CD4-positive, alpha-beta T cell (primary cell): ENCODE data around the gene ARID1A. TPM values are rescaled to one million over a fixed set of nuclear protein-coding genes. Genes with fewer than 3 reads are reported as not detected.

Experiments
- ATAC-seq: fragments of 200-7000 bp; cut with Tn5 transposase; one replicate; pipeline ENCODE4 v1.10.0; 2022; ENCODE audit warnings: mild to moderate bottlenecking; ENCODE audit not compliant: poor library complexity
- CTCF ChIA-PET: fragments of 350-600 bp; sonication (Branson Sonifier 250); formaldehyde crosslinking; loops from one replicate; lab custom pipeline; 2021; ENCODE audit warnings: antibody characterized with exemption, inconsistent platforms; lab: Charles Lee
- POLR2A ChIA-PET: fragments of 350-600 bp; sonication (Branson Sonifier 250); formaldehyde crosslinking; loops from one replicate; lab custom pipeline; 2021; ENCODE audit warnings: antibody characterized with exemption, inconsistent platforms; lab: Charles Lee
- DNase-seq, 14 experiments: peaks; one replicate each; pipeline ENCODE4 v3.0.0-alpha.2; 2013 to 2020; ENCODE audit warnings: mixed read lengths in 2 of 14
- H3K27ac ChIP-seq, 2 donors: one replicate each; pipeline versions ENCODE4 v1.5.1 to v1.7.0; 2013; ENCODE audit warnings: low read length in 2 of 2, low read depth in 1 of 2, mild to moderate bottlenecking in 1 of 2
- H3K27me3 ChIP-seq, 2 experiments: 1 replicate in 1 of 2; 2 replicates in 1 of 2; pipeline versions ENCODE4 v1.6.1 to v1.7.0; 2013; ENCODE audit warnings: low read length in 2 of 2, control low read depth in 1 of 2, mild to moderate bottlenecking in 1 of 2, moderate library complexity in 1 of 2; ENCODE audit not compliant: insufficient read depth in 2 of 2, control insufficient read depth in 1 of 2
- H3K36me3 ChIP-seq: one replicate; pipeline ENCODE4 v1.6.1; 2013; ENCODE audit warnings: low read length, control low read depth; ENCODE audit not compliant: insufficient read depth
- H3K4me1 ChIP-seq: one replicate; pipeline ENCODE4 v1.6.1; 2013; ENCODE audit warnings: low read length, control low read depth; ENCODE audit not compliant: insufficient read depth
- H3K4me3 ChIP-seq: one replicate; pipeline ENCODE4 v1.5.1; 2013; ENCODE audit warnings: mild to moderate bottlenecking, low read length, moderate library complexity
- H3K9me3 ChIP-seq, 2 experiments: 1 replicate in 1 of 2; 2 replicates in 1 of 2; pipeline versions ENCODE4 v1.6.1 to v1.7.0; 2013; ENCODE audit warnings: low read length in 2 of 2, mild to moderate bottlenecking in 2 of 2, control low read depth in 1 of 2, moderate library complexity in 1 of 2; ENCODE audit not compliant: control insufficient read depth in 1 of 2, insufficient read depth in 1 of 2
- H3K27ac Mint-ChIP-seq: one replicate; pipeline ENCODE4 v1.8.0; 2020; ENCODE audit warnings: mixed read lengths
- H3K27me3 Mint-ChIP-seq: one replicate; pipeline ENCODE4 v1.8.0; 2021; ENCODE audit warnings: mixed read lengths
- H3K36me3 Mint-ChIP-seq: one replicate; pipeline ENCODE4 v1.8.0; 2021; ENCODE audit warnings: low read depth, mixed read lengths
- H3K4me1 Mint-ChIP-seq: one replicate; pipeline ENCODE4 v1.8.0; 2021; ENCODE audit warnings: low read depth, mixed read lengths
- H3K4me3 Mint-ChIP-seq: one replicate; pipeline ENCODE4 v1.8.0; 2020; ENCODE audit warnings: mild to moderate bottlenecking, mixed read lengths
- H3K9me3 Mint-ChIP-seq: one replicate; pipeline ENCODE4 v1.8.0; 2020; ENCODE audit warnings: mixed read lengths
- CTCF ChIP-seq: fragments of 200-600 bp; IDR thresholded peaks from one replicate; pipeline ENCODE4 v1.8.0; 2022; ENCODE audit warnings: antibody characterized with exemption, mild to moderate bottlenecking
- intact Hi-C, 2 experiments: fragments of 100-400 bp; cut with DNase I in 1 of 2; cut with micrococcal nuclease in 1 of 2; formaldehyde crosslinking; loops; one replicate each; pipeline versions ENCODE4 v1.15.1 to v1.9.0; 2023 to 2025; cut with DNase I, micrococcal nuclease
- total RNA-seq, 174 experiments: library from RNA in 2 of 174; stranded (reverse) in 2 of 174; gene quantifications; one replicate each; pipeline ENCODE4 v1.2.3 and lab custom pipeline; 2021 to 2026

ARID1A gene
- total RNA-seq, 2 experiments from 2014 or later, result 102 to 103 TPM

- intact Hi-C loops, result loop anchor here (1.0 to 5.0 kb wide), 5 partner anchors 16 to 97 kb away; no protein-coding TSS in a partner anchor
Observed at GRCh38 chr1:26692211-26692792, 3.5 kb upstream of the ARID1A start.

GRCh38 chr1:26692793-26693490 is 2.9 kb upstream of the ARID1A start:
- intact Hi-C loops, result loop anchor here (1.0 to 5.0 kb wide), 5 partner anchors 16 to 96 kb away; no protein-coding TSS in a partner anchor
- Histone ChIP-seq H3K4me3 (peak overlapping the region; percentile 63), H3K4me1 (peaks cover 31% of the 10 kb centered on the region), H3K36me3 (no peaks in the 10 kb centered on the region), H3K27ac (peak overlapping the region; percentile 84), H3K9me3 (no peaks in the 10 kb centered on the region), H3K27me3 (no peaks in the 10 kb centered on the region)
- H3K27me3 Mint-ChIP-seq, result no peaks in the 10 kb centered on the region
- peak; percentile 70 to 95 (median 82) for DNase-seq
- ChIA-PET CTCF (interaction anchor here (0.7 to 6.1 kb wide), 22 partner anchors 9 to 140 kb away, joined by 3 to 55 read pairs (median 4); partner anchors contain the start of gene PIGV), POLR2A (interaction anchor here (0.6 to 13.4 kb wide), 35 partner anchors 10 to 267 kb away, joined by 3 to 346 read pairs (median 6); partner anchors contain the start of genes GPATCH3, HMGN2, PIGV and ZDHHC18)
- peak overlapping the region; percentile 96 for H3K27ac Mint-ChIP-seq
- peaks cover 38% of the 10 kb centered on the region for H3K4me1 Mint-ChIP-seq
- H3K4me3 Mint-ChIP-seq, result peak overlapping the region; percentile 92
- peak; percentile 28 for ATAC-seq
- no peak for TF ChIP-seq CTCF
- peaks cover 7% of the 10 kb centered on the region for H3K36me3 Mint-ChIP-seq
- H3K9me3 Mint-ChIP-seq, result no peaks in the 10 kb centered on the region

More at GRCh38 chr1:26692211-26692792, 3.5 kb upstream of the ARID1A start:
- no peaks in the 10 kb centered on the region for H3K9me3 ChIP-seq
- DNase-seq (peak; percentile 67 to 93 (median 76)), ATAC-seq (peak; percentile 50)
- no peaks in the 10 kb centered on the region for H3K27me3 ChIP-seq
- Mint-ChIP-seq H3K4me1 (peaks cover 38% of the 10 kb centered on the region), H3K27ac (peak overlapping the region; percentile 96), H3K4me3 (peak overlapping the region; percentile 92), H3K36me3 (peaks cover 7% of the 10 kb centered on the region), H3K27me3 (no peaks in the 10 kb centered on the region), H3K9me3 (no peaks in the 10 kb centered on the region)
- peak overlapping the region; percentile 84 for H3K27ac ChIP-seq
- CTCF ChIA-PET, result interaction anchor here (0.7 to 6.1 kb wide), 24 partner anchors 9 to 141 kb away, joined by 3 to 55 read pairs (median 4); partner anchors contain the start of gene PIGV
- H3K36me3 ChIP-seq, result no peaks in the 10 kb centered on the region
- H3K4me3 ChIP-seq, result peak overlapping the region; percentile 63
- POLR2A ChIA-PET, result interaction anchor here (0.6 to 13.4 kb wide), 35 partner anchors 10 to 1033 kb away, joined by 3 to 346 read pairs (median 5); partner anchors contain the start of genes FAM76A, GPATCH3, GPN2 and HMGN2
- peak; percentile 38 for TF ChIP-seq CTCF
- H3K4me1 ChIP-seq, result peaks cover 31% of the 10 kb centered on the region
